Sigmoid colon (tissue), 7 donors: ENCODE measurements around the gene SMAD6. TPM values are rescaled to one million over a fixed set of nuclear protein-coding genes. Genes with fewer than 3 reads are reported as not detected.

Experiments
- DNase-seq: peaks from one replicate; pipeline ENCODE4 v3.0.0-alpha.2; 2019
- H3K27ac ChIP-seq, 4 donors: fragments of 200-600 bp; sonication (generic); one replicate each; pipeline ENCODE4 v1.5.1; 2016 to 2019; ENCODE audit warnings: mild to moderate bottlenecking in 1 of 4
- H3K27me3 ChIP-seq, 3 donors: fragments of 200-600 bp; sonication (generic); one replicate each; pipeline ENCODE4 v1.5.1; 2019; ENCODE audit warnings: mild to moderate bottlenecking in 1 of 3
- H3K36me3 ChIP-seq, 4 donors: fragments of 200-600 bp; sonication (generic); one replicate each; pipeline ENCODE4 v1.5.1; 2016 to 2019
- H3K4me1 ChIP-seq, 4 donors: fragments of 200-600 bp; sonication (generic); one replicate each; pipeline ENCODE4 v1.5.1; 2017 to 2019
- H3K4me3 ChIP-seq, 4 donors: fragments of 200-600 bp; sonication (generic); one replicate each; pipeline ENCODE4 v1.5.1; 2017 to 2019; ENCODE audit warnings: mild to moderate bottlenecking in 2 of 4, moderate library complexity in 1 of 4
- H3K9me3 ChIP-seq, 4 donors: fragments of 200-600 bp in 3 of 4; sonication (generic) in 3 of 4; one replicate each; pipeline versions ENCODE4 v1.5.1 to v1.6.1; 2013 to 2019
- EP300 ChIP-seq, 4 donors: sonication (generic); formaldehyde crosslinking; IDR thresholded peaks; one replicate each; pipeline ENCODE4 v1.6.1; 2017; ENCODE audit warnings: antibody characterized with exemption in 4 of 4
- POLR2A ChIP-seq, 2 donors: fragments of 450-650 bp; IDR thresholded peaks; one replicate each; pipeline ENCODE4 v1.6.1; 2016; ENCODE audit warnings: antibody characterized with exemption in 2 of 2, mild to moderate bottlenecking in 2 of 2, moderate library complexity in 2 of 2
- POLR2AphosphoS5 ChIP-seq, 4 donors: sonication (generic); formaldehyde crosslinking; IDR thresholded peaks; one replicate each; pipeline ENCODE4 v1.6.1; 2017; ENCODE audit warnings: antibody characterized with exemption in 4 of 4
- WGBS, 2 donors: extraction: QIAGEN DNeasy Blood & Tissue Kit; methylation state at CpG; one replicate each; pipeline ENCODE4 v1.1.7; 2013; 5-methylcytosine and 5-hydroxymethylcytosine counted together
- intact Hi-C: fragments of 100-400 bp; cut with DNase I; formaldehyde crosslinking; loops from one replicate; pipeline ENCODE4 v1.15.1; 2023
- polyA plus RNA-seq, 3 donors: library from polyadenylated mRNA; stranded (reverse); fragments of 200-250 nt; gene quantifications; one replicate each; pipeline ENCODE4 v1.2.3, GENCODE V29; 2013
- total RNA-seq, 4 donors: library from RNA; depleted of rRNA; stranded (reverse); fragments of >200 nt; gene quantifications; one replicate each; pipeline ENCODE4 v1.1.0, GENCODE V29; 2016
- TF ChIP-seq, protein P1 (sequence below), 4 experiments: fragments of 450-650 bp in 3 of 4; fragments of 200-600 bp in 1 of 4; IDR thresholded peaks; one replicate each; pipeline ENCODE4 v1.5.1; 2016 to 2019; ENCODE audit warnings: antibody characterized with exemption in 4 of 4, mild to moderate bottlenecking in 3 of 4, moderate library complexity in 2 of 4
- donor health status: healthy with polysubstance abuse.
- donor health status: Bipolar disorder and iron deficiency.
- donor health status: healthy.

Gene SMAD6
- total and polyA plus RNA-seq, 7 donors = 1.8 to 9.2 (median 5.7) TPM

GRCh38 chr15:66673410-66674322 lies 28.4 kb upstream of the SMAD6 start:
- Histone ChIP-seq H3K36me3 (no peaks in the 10 kb centered on the region), H3K27me3 (no peaks in the 10 kb centered on the region), H3K27ac (no peak overlapping the region), H3K4me3 (no peak overlapping the region), H3K9me3 (no peaks in the 10 kb centered on the region), H3K4me1 (no peaks in the 10 kb centered on the region)
- intact Hi-C loops = no loop called here
- no peak for DNase-seq
- 46 to 57% methylated on average over 27 of the region's 27 CpGs for WGBS, 2 donors
- TF ChIP-seq POLR2A (IDR thresholded peaks at IDR 0.05) (no peak), EP300 (IDR thresholded peaks at IDR 0.05) (no peak), POLR2AphosphoS5 (IDR thresholded peaks at IDR 0.05) (no peak)
- TF ChIP-seq, protein P1, sequence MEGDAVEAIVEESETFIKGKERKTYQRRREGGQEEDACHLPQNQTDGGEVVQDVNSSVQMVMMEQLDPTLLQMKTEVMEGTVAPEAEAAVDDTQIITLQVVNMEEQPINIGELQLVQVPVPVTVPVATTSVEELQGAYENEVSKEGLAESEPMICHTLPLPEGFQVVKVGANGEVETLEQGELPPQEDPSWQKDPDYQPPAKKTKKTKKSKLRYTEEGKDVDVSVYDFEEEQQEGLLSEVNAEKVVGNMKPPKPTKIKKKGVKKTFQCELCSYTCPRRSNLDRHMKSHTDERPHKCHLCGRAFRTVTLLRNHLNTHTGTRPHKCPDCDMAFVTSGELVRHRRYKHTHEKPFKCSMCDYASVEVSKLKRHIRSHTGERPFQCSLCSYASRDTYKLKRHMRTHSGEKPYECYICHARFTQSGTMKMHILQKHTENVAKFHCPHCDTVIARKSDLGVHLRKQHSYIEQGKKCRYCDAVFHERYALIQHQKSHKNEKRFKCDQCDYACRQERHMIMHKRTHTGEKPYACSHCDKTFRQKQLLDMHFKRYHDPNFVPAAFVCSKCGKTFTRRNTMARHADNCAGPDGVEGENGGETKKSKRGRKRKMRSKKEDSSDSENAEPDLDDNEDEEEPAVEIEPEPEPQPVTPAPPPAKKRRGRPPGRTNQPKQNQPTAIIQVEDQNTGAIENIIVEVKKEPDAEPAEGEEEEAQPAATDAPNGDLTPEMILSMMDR (IDR thresholded peaks at IDR 0.05) = no peak

- no peaks in the 10 kb centered on the region for H3K27me3 ChIP-seq
- H3K36me3 ChIP-seq = no peaks in the 10 kb centered on the region
- no peak for TF ChIP-seq EP300 (IDR thresholded peaks at IDR 0.05)
- no peak for TF ChIP-seq POLR2A (IDR thresholded peaks at IDR 0.05)
- no peak for TF ChIP-seq POLR2AphosphoS5 (IDR thresholded peaks at IDR 0.05)
- H3K4me3 ChIP-seq = no peak overlapping the region
- DNase-seq = no peak
- H3K4me1 ChIP-seq = no peaks in the 10 kb centered on the region
- H3K9me3 ChIP-seq = no peaks in the 10 kb centered on the region
- WGBS, 2 donors = 22 to 64% methylated on average over 4 of the region's 4 CpGs
- H3K27ac ChIP-seq = no peak overlapping the region
- intact Hi-C loops = no loop called here
Observed at GRCh38 chr15:66674756-66675155, 27.3 kb upstream of the SMAD6 start.

DNA sequence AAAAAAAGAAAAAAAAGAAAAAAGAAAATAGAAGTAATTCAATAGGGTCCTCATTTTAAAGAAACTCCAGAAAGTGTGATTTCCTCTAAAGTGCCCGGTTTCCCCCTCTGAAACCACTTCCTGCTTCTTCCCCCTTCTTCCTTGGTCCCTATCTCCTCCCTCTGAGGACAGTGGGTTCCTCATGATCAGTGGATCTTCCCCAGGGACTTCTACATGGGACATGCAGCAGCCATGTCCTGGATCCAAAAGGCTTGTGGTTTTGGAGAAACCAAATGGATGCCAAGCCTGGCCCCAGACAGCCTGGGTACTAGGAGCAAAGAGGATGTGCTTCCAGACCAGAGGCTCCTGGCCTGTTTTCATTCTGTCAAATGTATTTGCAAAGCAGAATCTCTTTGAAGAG lies 26.6 kb upstream of the SMAD6 start:
- Histone ChIP-seq H3K27ac (no peak overlapping the region), H3K27me3 (no peaks in the 10 kb centered on the region), H3K36me3 (no peaks in the 10 kb centered on the region), H3K9me3 (no peaks in the 10 kb centered on the region), H3K4me1 (no peaks in the 10 kb centered on the region), H3K4me3 (no peak overlapping the region)
- TF ChIP-seq, protein P1 (IDR thresholded peaks at IDR 0.05) = no peak
- no peak for TF ChIP-seq EP300 (IDR thresholded peaks at IDR 0.05)
- no peak for TF ChIP-seq POLR2AphosphoS5 (IDR thresholded peaks at IDR 0.05)
- TF ChIP-seq POLR2A (IDR thresholded peaks at IDR 0.05) = no peak
- intact Hi-C loops = no loop called here
- WGBS, 2 donors = 41 to 78% methylated on average over 1 of the region's 1 CpG
- no peak for DNase-seq

GRCh38 chr15:66677336-66677735 lies 24.7 kb upstream of the SMAD6 start:
- TF ChIP-seq, protein P1 (IDR thresholded peaks at IDR 0.05) = no peak
- intact Hi-C loops = no loop called here
- Histone ChIP-seq H3K4me1 (no peaks in the 10 kb centered on the region), H3K4me3 (no peak overlapping the region), H3K36me3 (no peaks in the 10 kb centered on the region), H3K9me3 (peaks cover 0 to 6% (median 3%) of the 10 kb centered on the region in 4 donors), H3K27ac (no peak overlapping the region), H3K27me3 (no peaks in the 10 kb centered on the region)
- 96 to 100% methylated on average over 1 of the region's 1 CpG for WGBS, 2 donors
- DNase-seq = no peak

- H3K4me3 ChIP-seq = no peak overlapping the region
- intact Hi-C loops = no loop called here
- no peak for DNase-seq
- no peaks in the 10 kb centered on the region for H3K36me3 ChIP-seq
- TF ChIP-seq, protein P1 (IDR thresholded peaks at IDR 0.05) = no peak
- TF ChIP-seq POLR2AphosphoS5 (IDR thresholded peaks at IDR 0.05) (no peak), POLR2A (IDR thresholded peaks at IDR 0.05) (no peak), EP300 (IDR thresholded peaks at IDR 0.05) (no peak)
- H3K9me3 ChIP-seq = peaks cover 0 to 6% (median 3%) of the 10 kb centered on the region in 4 donors
- no peaks in the 10 kb centered on the region for H3K27me3 ChIP-seq
- no peak overlapping the region for H3K27ac ChIP-seq
- no peaks in the 10 kb centered on the region for H3K4me1 ChIP-seq
- WGBS, 2 donors = 76 to 78% methylated on average over 4 of the region's 4 CpGs
Observed at GRCh38 chr15:66679061-66679656, 22.9 kb upstream of the SMAD6 start.
